ENCODE data around the gene RNF8.
"Not testable (repeated sequence)": the region's sequence is repeated elsewhere in the genome, so short reads cannot be mapped to it uniquely, and the experiment has no call there.

The RNF8 gene, protein sequence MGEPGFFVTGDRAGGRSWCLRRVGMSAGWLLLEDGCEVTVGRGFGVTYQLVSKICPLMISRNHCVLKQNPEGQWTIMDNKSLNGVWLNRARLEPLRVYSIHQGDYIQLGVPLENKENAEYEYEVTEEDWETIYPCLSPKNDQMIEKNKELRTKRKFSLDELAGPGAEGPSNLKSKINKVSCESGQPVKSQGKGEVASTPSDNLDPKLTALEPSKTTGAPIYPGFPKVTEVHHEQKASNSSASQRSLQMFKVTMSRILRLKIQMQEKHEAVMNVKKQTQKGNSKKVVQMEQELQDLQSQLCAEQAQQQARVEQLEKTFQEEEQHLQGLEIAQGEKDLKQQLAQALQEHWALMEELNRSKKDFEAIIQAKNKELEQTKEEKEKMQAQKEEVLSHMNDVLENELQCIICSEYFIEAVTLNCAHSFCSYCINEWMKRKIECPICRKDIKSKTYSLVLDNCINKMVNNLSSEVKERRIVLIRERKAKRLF

DNA sequence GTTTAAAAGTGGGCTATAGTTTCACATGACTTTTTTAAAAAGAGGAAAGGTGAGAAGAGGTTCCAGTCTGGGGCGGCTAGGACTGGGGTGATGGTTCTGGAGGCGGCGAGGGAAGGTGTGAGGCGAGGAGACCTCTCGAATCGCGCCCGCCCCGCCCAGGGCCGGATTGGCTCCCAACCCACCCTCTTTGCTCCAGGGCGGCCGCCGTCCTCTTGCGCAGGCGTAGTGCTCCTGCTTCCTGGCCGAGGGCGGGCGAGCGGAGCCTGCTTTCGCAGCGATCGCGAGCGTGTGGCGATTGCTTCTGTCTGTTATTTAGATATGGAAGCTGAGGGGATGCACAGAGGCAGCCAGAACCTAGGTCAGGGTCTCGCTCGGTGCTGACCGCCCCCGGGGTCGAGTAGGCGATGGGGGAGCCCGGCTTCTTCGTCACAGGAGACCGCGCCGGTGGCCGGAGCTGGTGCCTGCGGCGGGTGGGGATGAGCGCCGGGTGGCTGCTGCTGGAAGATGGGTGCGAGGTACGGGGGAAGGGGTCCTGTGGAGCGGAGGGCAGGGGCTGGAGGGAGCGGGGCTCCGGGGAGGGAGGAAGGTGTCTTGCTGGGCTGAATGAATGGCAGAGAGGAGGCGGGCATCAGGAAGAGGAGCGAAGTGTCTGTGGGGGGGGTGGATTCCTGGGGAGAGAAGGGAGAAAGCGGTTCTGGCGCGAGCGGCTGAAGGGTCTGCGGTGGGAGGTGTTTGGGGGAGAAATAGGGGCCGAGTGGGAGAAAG lies at the start of gene RNF8:
TSS of gene RNF8 (plus strand) at position 223 of the 765 bp plus-strand sequence. CDS start at position 405, 182 bp downstream.
- DNase-seq: peak; percentile 79

DNA sequence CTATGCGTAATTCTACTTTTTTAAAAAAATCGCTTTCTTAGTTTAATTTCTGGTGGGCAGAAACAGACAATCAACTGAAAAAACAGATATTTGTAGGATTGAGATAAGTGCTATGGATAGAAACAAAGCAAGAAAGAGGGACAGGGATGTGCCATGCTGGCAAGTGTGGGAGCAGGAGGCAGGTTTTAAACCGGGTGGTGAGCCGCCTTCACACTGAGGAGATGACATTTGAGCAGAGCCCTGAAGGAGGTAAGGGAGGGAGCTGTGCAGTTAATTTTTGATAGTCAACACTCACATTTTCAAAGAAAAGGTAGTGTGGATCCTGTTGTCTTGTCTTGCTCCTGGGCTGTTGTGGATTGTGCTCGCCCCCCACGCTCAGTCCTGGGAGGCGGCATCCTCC lies 49.0 kb upstream of the RNF8 start:
- no peak for DNase-seq

DNA sequence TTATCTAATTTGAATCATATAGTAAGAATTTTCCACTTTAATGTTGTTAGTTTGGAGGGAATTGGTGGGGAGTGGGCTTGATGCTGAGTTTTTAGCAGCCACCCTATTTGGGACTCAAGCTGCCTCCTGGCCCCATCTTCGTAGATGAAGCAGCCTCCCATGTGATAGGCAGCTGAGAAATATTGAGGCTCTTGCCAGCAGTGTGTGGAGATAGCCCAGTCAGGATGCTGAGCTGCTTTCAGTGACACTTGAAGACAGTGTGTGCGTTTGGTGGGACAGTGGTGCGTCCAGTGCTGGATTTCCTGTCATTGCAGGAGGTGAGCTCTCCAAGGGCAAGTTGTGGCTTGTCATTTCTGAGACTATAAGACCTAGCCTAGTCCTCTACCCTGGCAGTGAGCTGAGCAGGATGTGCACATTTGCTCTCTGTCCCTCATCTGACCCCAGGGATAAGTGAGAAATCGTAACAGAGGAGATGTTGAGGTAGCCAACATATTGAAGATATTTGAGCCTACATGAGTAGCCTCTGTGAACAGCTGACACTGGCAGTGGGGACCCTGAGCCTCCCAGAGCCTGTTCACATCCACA lies 47.9 kb upstream of the RNF8 start:
- no peak for DNase-seq

DNA sequence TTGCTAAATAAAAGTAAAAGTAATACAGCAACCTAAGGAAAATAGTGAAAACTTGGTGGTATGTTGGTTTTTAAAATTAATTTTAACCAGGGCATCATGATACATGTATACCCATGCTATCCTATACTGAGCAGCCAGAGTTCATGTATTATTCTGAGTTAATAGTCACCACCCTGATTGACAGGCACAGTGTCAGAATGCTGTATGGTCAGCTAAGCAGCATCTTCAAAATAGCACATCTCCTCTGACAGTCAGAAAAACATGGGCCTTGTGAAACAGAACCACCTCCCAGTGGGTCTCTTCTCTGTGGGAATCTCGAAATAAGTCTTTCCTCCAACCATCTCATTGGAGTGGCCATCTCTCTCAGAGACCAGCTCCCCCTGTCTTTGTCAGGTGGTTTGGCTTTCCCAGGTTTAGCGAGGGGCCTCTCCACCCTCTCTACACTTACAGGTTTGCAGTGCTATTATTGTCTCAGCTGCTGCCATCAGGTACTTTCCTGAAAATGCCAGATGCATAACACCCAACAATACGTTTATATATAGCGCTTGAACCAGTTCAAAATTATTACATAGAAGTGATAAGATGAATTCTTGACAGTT lies 47.1 kb upstream of the RNF8 start:
- DNase-seq: no peak

DNA sequence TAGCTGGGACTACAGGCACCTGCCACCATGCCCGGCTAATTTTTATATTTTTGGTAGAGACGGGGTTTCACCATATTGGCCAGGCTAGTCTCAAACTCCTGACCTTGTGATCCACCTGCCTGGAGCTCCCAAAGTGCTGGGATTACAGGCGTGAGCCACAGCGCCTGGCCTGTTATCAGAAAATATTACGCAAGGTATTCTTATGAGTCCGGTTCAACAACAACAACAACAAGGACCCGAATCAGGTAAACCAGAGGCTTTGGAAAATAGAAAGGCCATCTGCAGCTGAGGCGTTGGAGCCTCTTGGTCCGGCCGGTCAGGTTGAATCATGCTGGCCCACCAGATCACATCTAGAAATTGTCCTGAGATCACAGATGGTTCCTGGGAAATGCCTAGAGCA lies 46.3 kb upstream of the RNF8 start:
- not testable (repeated sequence) for DNase-seq

DNA sequence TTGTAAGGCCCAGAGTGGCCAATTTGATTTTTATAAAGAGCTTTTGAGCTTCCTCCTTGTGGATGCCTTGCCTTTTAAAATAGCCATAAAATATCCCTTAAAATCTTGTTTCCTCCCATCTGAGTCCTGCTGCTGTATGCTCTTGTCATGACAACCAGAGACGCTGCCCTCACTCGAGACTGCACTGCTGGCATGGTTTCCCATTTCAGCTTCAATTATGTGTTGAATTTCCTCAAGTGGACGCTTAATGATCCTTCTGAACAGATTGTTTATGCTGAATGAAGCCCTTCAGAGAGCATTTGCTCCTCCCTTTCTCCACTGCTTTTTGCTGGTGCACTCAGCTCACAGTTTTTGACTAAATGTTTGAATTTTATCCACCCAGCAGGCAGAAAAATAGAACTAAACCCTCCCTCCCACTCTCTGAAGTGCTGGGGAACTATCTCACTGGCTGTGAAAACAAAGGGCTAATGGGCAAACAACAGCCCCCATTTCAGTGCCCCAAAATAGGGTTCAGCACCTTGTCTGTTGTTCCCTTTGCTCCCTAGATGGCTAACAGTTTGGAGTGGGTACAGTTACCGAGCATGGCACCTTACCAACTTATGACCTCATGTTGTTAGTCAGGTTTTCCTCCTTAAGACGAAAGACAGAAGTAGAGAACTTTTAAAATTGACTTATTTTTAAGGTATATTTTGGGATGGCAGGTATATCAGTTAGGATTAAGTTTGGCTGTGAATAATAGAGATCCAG lies 45.5 kb upstream of the RNF8 start:
- no peak for DNase-seq

DNA sequence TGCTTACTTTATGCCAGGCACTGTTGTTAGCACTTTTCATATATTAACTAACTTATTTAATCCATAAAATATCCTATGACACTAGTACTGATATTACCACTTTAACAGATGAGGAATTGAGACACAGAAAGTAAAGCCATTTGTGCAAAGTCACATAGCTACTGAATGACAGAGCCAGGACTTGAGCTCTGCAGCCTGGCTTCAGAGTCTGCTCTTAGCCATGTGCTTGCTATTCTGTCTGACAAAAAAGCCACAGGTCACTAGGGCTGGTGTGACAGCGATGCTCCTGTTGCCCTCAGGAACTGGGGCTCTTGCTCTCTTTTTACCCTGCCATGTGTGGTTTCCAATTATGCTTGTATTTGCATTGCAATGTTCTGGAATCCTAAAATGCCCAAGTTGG lies 44.7 kb upstream of the RNF8 start:
- no peak for DNase-seq

DNA sequence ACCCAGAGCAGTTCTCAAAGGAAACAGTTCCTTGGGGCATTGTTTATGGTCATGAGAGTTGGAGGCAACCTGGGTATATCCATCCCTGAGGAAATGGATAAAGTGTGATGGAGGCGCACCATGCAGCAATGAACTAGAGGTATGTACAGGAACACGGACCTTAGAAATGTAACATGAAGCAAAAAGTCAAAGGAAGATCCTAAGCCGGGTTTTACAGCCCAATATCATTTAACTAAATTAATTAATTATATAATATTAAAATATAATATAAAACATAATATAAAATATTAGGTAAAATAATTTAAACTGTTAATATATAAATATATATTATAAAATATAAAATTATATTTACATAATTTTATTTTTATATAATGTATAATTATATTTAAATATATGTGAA lies 44.1 kb upstream of the RNF8 start:
- DNase-seq: no peak

DNA sequence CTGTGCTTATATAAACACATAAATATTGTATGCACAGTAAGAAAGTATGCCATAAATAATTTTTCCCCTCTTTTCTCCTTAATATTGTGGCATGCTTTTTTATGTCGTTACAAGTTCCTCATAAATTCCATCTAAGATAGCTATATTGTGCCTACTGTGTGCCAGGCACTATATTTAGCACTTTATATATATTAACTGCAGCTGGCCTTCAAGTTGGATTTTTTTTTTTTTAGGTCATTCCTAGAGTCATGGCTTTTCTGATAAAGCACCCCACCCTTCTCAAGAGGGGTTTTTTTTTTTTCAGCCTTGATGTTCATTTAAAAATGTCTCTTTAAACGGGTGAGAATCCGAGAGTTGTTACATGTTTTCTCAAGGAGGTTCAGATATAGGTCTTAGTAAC lies 42.8 kb upstream of the RNF8 start:
- DNase-seq: no peak

DNA sequence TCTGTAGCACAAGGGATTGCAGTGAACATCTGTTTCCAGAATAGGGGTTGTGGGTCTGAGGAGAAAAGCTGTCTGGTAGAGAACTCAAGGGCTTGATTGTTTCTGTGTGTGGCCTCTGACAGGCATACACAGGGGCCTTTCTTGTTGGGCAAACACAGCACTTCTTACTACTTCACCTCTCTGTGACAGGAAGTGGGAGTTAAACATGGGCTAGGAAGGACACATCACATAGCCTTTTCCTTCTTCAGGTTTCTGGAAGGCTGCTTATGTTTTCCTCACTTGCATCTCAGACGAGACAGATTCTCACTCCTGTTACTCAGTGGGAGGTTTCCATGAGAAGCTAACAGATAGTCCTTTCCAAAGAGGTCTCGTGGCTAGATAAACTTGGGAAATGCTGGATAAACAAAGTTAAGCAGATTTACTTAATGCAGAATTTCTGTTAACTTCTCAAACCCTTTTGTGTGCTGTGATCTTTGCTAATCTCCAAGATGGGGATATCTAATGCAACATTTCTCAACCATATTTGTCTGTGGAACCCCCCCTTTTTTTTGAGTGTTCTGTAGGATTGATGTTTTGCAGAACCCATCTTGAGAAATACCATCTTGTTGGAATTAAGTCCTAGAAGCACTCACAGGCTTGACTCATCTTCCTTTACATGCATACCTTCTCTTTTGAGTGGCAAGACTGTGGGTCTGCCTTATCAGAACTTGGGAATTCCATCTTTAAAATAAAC lies 41.9 kb upstream of the RNF8 start:
- no peak for DNase-seq

DNA sequence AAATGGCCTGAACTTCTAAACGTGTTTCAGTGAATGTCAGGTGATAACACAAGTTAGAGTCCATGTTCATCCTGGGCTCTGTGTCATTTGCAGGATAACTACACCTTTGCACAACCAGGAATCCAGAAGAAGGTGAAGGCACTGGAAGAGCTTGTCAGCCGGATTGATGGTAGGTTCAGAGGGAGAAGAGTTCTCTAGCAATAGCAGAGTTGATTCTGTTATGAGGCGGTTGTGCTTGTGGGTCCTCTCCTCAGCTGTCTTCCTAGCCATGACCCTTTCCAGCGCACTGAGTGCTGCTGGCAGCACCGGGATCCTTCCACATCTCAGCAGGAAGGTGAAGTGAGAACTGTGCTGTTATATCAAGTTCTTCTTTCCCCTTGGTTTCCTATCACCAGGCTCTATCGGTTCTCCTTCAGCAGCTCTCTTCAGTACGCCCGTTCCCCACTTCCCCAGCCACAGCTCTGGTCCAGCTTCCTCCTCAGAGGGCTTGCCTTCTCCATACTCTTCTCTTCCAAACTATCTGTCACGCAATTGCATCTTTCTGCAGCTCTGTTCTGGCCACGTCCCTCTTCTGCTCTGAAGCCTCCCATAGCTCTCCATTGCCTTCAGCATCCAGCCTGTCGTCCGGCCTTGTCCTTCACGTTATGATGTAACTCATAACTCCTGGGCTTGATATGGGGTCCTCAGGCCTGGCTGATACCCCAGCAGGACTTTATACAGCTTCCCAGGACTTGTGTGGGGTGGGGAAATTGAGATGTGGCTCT lies 39.9 kb upstream of the RNF8 start:
- DNase-seq: no peak

DNA sequence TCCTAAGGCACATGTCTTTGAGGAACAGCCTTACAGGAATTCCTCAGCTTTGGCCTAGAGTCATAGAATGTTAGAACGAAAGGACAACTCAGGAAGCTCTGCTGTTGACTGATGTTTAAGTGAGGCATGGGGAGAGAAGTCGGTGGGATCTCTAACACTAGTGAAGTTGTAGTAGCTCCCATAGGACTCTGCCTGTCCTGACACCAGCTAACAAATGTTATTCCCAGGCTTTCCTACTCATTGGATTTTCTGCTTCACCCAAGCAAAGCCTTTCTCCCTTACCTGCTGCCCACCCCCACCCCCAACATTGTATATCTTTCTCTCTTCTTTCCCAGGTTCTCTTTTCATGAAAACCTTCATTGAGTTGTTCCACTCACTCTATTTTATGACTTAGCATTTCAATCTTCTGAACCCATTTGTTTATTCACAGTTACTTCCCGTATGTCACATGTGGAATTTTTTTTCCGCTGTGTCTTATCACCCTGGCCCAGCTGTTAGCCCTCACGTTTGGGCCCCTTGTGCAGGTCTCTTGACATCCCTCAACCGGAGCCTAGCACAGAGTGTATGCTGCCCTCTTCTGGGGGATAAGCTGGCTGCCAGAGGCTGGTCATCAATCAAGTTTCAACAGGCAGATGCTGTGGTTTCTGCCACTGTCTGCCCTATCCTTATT lies 39.2 kb upstream of the RNF8 start:
- DNase-seq: no peak

DNA sequence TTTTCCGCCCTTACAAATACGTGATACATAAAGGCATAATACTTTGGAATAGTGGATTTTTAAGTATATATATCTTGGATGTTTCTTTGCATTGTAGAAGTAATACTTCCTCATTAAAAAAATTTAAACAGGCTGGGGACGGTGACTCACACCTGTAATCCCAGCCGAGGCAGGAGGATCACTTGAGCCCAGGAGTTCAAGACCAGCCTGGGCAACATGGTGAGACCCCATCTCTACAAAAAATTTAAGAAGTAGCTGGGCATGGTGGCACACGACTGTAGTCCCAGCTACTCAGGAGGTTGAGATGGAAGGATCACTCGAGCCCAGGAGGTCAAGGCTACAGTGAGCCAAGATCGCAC lies 38.6 kb upstream of the RNF8 start:
- DNase-seq: no peak

DNA sequence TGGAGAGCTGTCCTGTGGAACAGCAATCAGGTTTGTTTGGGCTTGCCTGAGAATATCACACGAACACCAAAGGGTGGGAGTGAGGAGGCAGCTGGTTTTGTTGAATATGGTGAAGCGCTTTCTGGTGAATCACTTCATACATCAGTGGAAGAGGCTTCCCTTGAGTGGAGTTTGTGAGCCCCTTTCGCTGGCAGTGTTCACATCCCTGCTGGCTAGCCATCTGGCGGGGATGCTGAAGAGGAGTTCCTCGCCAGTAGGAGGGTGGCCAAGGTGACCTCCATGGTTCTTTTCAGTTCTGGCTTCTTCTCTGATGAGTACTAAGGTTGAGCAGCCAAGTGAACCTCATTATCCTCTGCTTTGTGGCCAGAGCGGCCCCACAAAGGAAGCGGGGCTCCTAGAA lies 37.7 kb upstream of the RNF8 start:
- no peak for DNase-seq

DNA sequence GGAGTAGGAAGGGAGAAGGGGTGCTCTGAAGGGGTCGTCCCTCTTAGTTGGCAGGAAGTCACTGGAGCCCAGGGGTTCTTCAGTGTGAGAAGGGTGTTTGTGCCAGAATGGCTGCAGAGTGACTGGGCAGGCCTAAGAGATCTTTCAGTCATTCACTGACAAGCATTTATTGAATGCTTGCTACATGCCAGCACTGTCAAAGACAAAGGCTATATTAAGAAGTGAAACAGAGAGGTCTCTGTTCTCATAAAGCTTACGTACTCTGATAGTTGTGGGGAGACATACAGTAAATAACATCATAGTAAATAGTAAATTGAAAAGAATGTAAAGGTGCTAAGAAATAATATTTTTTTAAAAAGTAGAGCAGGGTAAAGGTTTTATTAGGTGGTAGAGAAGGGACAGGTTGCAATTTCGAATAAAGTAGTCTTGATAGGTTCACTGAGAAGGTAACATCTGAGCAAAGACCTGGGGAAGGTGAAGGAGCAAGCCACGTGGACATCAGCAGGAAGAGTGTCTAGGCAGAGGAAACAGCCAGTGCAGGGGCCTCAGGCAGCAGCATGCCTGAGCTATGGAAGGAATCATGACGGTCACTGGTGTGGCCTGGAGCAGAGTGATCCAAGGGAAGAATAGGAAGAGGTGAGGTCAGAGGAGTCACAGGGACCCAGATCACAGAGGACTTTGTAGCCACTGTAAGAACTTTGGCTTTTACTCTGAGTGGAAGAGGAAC lies 36.3 kb upstream of the RNF8 start:
- DNase-seq: no peak

DNA sequence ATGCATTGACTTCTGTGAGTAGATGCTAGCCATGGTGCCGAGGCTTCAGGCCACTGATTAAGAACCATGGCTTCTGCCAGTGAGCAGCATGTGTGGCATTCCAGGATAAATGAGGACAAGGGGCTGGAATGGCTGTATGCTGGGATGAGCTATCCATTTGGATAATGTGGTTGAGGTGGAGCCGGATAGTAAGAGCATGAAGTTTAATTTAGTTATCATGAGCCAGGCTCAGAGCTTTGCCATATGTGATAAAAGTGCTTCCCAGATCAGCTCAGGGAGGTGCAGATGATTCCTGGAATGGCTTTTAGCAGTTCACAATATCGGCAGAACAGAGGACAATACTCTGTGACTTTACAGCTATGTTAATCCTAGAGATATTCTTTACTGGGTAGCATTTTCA lies 34.6 kb upstream of the RNF8 start:
- DNase-seq: no peak

DNA sequence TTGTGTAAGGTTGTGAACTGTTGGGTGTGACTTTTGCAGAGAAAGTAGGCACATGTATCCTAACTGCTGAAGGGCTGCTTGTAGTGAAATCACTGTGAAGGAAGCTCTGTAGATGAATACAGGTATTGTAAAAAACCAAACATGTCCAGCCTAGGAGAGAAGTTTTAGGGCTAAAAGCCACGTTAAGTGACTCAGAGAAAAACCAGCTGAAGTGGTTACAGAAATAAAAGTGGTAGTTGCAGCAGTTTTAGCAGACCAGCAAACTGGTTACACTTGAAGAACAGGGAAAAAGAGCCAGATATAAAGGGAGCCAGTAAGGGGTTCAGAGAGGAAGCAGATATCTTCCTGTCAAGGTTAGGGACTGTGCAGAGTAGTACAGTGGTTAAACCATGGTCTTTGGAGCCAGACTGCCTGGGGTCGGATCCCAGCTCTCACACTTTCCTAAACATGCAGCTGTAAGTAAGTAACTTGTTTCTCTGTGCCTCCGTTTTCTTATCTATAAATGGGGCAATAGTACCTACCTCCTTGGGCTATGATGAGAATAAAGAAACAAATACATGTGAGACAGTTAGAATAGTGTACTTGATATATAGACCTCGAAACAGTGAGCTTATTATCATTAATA lies 33.8 kb upstream of the RNF8 start:
- no peak for DNase-seq

DNA sequence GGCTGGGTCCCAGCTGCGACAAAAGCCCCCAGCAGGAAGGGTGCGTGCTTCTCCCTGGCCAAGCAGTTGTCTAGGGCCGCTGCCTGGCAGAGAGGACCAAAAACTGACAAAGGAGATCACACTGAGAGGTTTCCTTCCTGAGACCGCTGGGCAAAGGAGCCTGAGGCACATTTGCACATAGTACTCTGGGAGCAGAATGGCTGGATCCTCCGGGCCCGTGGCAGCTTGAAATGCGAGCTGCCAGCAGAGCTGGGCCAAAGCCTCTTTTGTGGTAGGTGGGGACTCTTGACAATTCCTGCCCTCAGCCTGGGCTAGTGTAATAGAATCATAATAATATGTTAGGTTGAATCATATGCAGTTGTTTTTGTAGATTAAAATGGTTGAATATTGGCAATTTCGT lies 33.1 kb upstream of the RNF8 start:
- DNase-seq: no peak

DNA sequence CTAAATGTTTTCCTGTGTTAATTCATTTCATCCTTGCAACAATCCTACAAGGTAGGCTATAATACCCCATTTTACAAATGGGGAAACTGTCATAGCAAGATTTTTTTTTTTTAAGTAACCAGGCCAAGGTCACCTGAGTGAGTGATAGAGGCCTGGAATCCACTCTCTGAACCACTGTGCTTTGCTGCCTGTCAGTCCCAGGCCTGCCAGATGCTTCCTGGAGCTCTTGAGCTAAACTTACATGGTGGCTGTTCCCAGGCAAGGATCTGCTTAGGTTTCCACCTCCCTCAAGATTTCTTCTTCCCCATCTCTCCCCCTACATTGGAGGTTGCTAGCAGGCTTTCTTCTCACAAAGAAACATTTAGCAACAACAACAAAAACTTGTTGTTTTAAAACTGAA lies 32.7 kb upstream of the RNF8 start:
- DNase-seq: no peak
